Measurements from ENCODE around the gene RACGAP1. TPM values are rescaled to one million over a fixed set of nuclear protein-coding genes. Genes with fewer than 3 reads are reported as not detected.

Gene RACGAP1
- total and polyA plus RNA-seq, 2 donors (not counting 1 experiment from before 2014, with no cell fraction given) = 4.1 to 14.2 TPM

DNA sequence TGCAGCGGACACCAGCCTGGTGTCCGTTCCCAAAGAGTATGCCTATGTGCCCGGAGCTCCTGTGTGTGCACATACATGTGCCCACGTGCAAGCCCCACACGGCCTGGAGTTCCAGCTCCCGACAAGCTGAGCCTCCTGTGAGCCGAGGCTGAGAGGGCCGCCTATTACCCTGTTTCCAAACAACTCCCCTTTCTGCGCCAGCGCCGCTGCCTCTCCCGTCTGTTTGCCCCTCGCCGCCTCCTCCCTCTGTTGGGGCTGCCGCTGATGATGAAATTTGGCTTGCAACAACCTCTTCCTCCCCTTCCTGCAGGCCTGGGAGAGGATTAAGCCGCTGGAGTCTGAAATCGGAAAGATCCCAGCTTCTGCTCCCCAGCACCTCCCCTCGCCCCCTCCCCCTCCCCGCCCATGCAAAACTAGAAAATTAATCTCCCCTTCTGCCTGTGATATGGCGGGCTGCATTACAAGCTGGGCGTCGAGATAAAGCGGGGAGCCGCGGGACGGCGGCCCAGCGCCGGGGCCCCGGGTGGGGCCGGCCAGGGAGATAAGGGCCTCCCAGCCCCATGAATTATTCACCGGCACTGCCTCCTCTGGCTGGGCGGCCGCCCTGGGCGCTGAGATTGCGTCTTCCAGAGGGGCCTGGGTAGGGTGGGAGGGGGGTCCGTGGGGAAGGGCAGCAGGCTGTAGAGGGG is 25.3 kb upstream of the RACGAP1 start:
- H3K27ac Mint-ChIP-seq = no peak overlapping the region
- Histone ChIP-seq H3K36me3 (replicated peaks in 1 of 2; ENCODE audit: control extremely low read depth in 1 of 2, control insufficient read depth in 1 of 2, extremely low read depth in 1 of 2, insufficient read depth in 2 of 2, low read length in 1 of 2) (no peaks in the 10 kb centered on the region), H3K4me2 (replicated peaks; ENCODE audit: low read depth, low read length, poor library complexity, severe bottlenecking) (peak overlapping the region; percentile 15), H3K9me3 (ENCODE audit: control extremely low read depth in 1 of 3, control insufficient read depth in 2 of 3, insufficient read depth in 1 of 3, low read length in 2 of 3) (no peaks in the 10 kb centered on the region), H2AFZ (ENCODE audit: insufficient read depth, low read depth, low read length, poor library complexity, severe bottlenecking) (peak overlapping the region; percentile 49), H3K27me3 (replicated peaks in 1 of 4; ENCODE audit: control extremely low read depth in 1 of 4, control insufficient read depth in 3 of 4, insufficient read depth in 4 of 4, low read length in 3 of 4) (peaks cover 0 to 36% (median 23%) of the 10 kb centered on the region in 4 experiments), H3K79me2 (ENCODE audit: control insufficient read depth, insufficient read depth, low read length) (no peaks in the 10 kb centered on the region), H3K4me1 (ENCODE audit: control insufficient read depth in 2 of 2, insufficient read depth in 2 of 2, low read length in 2 of 2) (peaks cover under 1 to 4% of the 10 kb centered on the region in 2 donors), H4K20me1 (ENCODE audit: control insufficient read depth, insufficient read depth, low read length, poor library complexity, severe bottlenecking) (no peaks in the 10 kb centered on the region), H3K27ac (ENCODE audit: low read length in 2 of 2) (no peak overlapping the region), H3K4me3 (ENCODE audit: control extremely low read depth in 1 of 5, extremely low read depth in 1 of 5, insufficient read depth in 1 of 5, low read depth in 2 of 5, low read length in 4 of 5) (no peak overlapping the region), H3K9ac (ENCODE audit: low read length) (no peak overlapping the region)
- intact Hi-C loops (cut with micrococcal nuclease) = no loop called here
- 9% methylated on average over 31 of the region's 37 CpGs for WGBS (ENCODE audit: insufficient coverage)
- DNase-seq (no peak), ATAC-seq (ENCODE audit: low read depth) (no peak)
- no peaks in the 10 kb centered on the region for H3K9me3 Mint-ChIP-seq (ENCODE audit: insufficient read depth)
- peaks cover 42% of the 10 kb centered on the region for H3K27me3 Mint-ChIP-seq
- ChIA-PET CTCF (interaction anchor here (1.0 to 1.9 kb wide), 3 partner anchors 9 to 84 kb away, joined by 4 to 10 read pairs (median 6); no protein-coding TSS in a partner anchor), POLR2A (no interaction called here)
- no peak for TF ChIP-seq EZH2 (IDR thresholded peaks at IDR 0.05; ENCODE audit: borderline replicate concordance, insufficient read depth, low read depth, low read length, poor library complexity, severe bottlenecking)
- TF ChIP-seq, protein P1, sequence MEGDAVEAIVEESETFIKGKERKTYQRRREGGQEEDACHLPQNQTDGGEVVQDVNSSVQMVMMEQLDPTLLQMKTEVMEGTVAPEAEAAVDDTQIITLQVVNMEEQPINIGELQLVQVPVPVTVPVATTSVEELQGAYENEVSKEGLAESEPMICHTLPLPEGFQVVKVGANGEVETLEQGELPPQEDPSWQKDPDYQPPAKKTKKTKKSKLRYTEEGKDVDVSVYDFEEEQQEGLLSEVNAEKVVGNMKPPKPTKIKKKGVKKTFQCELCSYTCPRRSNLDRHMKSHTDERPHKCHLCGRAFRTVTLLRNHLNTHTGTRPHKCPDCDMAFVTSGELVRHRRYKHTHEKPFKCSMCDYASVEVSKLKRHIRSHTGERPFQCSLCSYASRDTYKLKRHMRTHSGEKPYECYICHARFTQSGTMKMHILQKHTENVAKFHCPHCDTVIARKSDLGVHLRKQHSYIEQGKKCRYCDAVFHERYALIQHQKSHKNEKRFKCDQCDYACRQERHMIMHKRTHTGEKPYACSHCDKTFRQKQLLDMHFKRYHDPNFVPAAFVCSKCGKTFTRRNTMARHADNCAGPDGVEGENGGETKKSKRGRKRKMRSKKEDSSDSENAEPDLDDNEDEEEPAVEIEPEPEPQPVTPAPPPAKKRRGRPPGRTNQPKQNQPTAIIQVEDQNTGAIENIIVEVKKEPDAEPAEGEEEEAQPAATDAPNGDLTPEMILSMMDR (IDR thresholded peaks at IDR 0.05) = no peak
- peaks cover 4% of the 10 kb centered on the region for H3K4me1 Mint-ChIP-seq
- H3K4me3 Mint-ChIP-seq = no peak overlapping the region

DNA sequence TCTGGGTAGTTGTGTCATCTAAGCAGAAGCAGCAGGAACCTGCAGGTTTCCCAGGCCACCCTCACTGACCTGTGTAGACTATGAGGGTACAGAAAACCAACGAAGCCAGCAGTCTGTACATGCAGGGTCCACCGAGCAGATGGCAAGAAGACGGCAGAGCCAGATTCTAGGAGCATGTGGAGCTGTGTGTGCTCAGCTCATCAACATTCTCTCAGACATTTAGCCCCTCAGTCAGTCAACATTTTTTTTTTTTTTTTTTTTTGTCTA is 24.8 kb upstream of the RACGAP1 start:
- no peaks in the 10 kb centered on the region for H3K9me3 Mint-ChIP-seq (ENCODE audit: insufficient read depth)
- Histone ChIP-seq H3K9ac (ENCODE audit: low read length) (no peak overlapping the region), H3K4me1 (ENCODE audit: control insufficient read depth in 2 of 2, insufficient read depth in 2 of 2, low read length in 2 of 2) (peaks cover 0 to 3% of the 10 kb centered on the region in 2 donors), H3K36me3 (replicated peaks in 1 of 2; ENCODE audit: control extremely low read depth in 1 of 2, control insufficient read depth in 1 of 2, extremely low read depth in 1 of 2, insufficient read depth in 2 of 2, low read length in 1 of 2) (no peaks in the 10 kb centered on the region), H3K4me2 (replicated peaks; ENCODE audit: low read depth, low read length, poor library complexity, severe bottlenecking) (no peak overlapping the region), H3K4me3 (ENCODE audit: control extremely low read depth in 1 of 5, extremely low read depth in 1 of 5, insufficient read depth in 1 of 5, low read depth in 2 of 5, low read length in 4 of 5) (no peak overlapping the region), H3K27me3 (replicated peaks in 1 of 4; ENCODE audit: control extremely low read depth in 1 of 4, control insufficient read depth in 3 of 4, insufficient read depth in 4 of 4, low read length in 3 of 4) (peaks cover 0 to 32% (median 23%) of the 10 kb centered on the region in 4 experiments), H4K20me1 (ENCODE audit: control insufficient read depth, insufficient read depth, low read length, poor library complexity, severe bottlenecking) (no peaks in the 10 kb centered on the region), H3K9me3 (ENCODE audit: control extremely low read depth in 1 of 3, control insufficient read depth in 2 of 3, insufficient read depth in 1 of 3, low read length in 2 of 3) (no peaks in the 10 kb centered on the region), H3K27ac (ENCODE audit: low read length in 2 of 2) (no peak overlapping the region), H3K79me2 (ENCODE audit: control insufficient read depth, insufficient read depth, low read length) (no peaks in the 10 kb centered on the region), H2AFZ (ENCODE audit: insufficient read depth, low read depth, low read length, poor library complexity, severe bottlenecking) (no peak overlapping the region)
- peaks cover 4% of the 10 kb centered on the region for H3K4me1 Mint-ChIP-seq
- no peak overlapping the region for H3K27ac Mint-ChIP-seq
- ChIA-PET CTCF (interaction anchor here (1.0 to 1.9 kb wide), 3 partner anchors 8 to 83 kb away, joined by 4 to 10 read pairs (median 6); no protein-coding TSS in a partner anchor), POLR2A (no interaction called here)
- peaks cover 42% of the 10 kb centered on the region for H3K27me3 Mint-ChIP-seq
- WGBS (ENCODE audit: insufficient coverage) = no CpG with 5 or more reads among the region's 3 CpGs
- H3K4me3 Mint-ChIP-seq = no peak overlapping the region
- TF ChIP-seq, protein P1 (IDR thresholded peaks at IDR 0.05) = no peak
- no peak for TF ChIP-seq EZH2 (IDR thresholded peaks at IDR 0.05; ENCODE audit: borderline replicate concordance, insufficient read depth, low read depth, low read length, poor library complexity, severe bottlenecking)
- no peak for DNase-seq
- intact Hi-C loops (cut with micrococcal nuclease) = no loop called here
- ATAC-seq (ENCODE audit: low read depth) = no peak

All from B cell (primary cell).